SIG-M5 treated with dmso at 0.1 percent for 504 hours (cell line): ENCODE results near the gene FMNL2.
"Not testable (repeated sequence)": the region's sequence is repeated elsewhere in the genome, so short reads cannot be mapped to it uniquely, and the experiment has no call there.

ENCODE experiments used
- DNase-seq: peaks from one replicate; lab custom pipeline; 2025; ENCODE audit not compliant: unreplicated experiment; lab: John Stamatoyannopoulos, UW

Gene FMNL2

GRCh38 chr2:152372438-152372984 lies 37.5 kb downstream of the FMNL2 start:
- DNase-seq, result no peak

GRCh38 chr2:152375174-152375573 lies 40.2 kb downstream of the FMNL2 start:
- DNase-seq, result no peak

GRCh38 chr2:152376385-152376784 lies 41.4 kb downstream of the FMNL2 start:
- DNase-seq, result no peak

- DNase-seq, result no peak
Measured at GRCh38 chr2:152376968-152377367, 42.0 kb downstream of the FMNL2 start.

GRCh38 chr2:152379089-152379488 lies 44.1 kb downstream of the FMNL2 start:
- no peak for DNase-seq

- no peak for DNase-seq
Measured at GRCh38 chr2:152380261-152381055, 45.5 kb downstream of the FMNL2 start.

- DNase-seq, result no peak
Measured at GRCh38 chr2:152383702-152384101, 48.7 kb downstream of the FMNL2 start.

GRCh38 chr2:152384992-152385391 lies 50.0 kb downstream of the FMNL2 start:
- no peak for DNase-seq

GRCh38 chr2:152385650-152386049 lies 50.7 kb downstream of the FMNL2 start:
- DNase-seq, result no peak

- no peak for DNase-seq
Measured at GRCh38 chr2:152386266-152386665, 51.3 kb downstream of the FMNL2 start.

- DNase-seq, result no peak
Measured at GRCh38 chr2:152387041-152387440, 52.1 kb downstream of the FMNL2 start.

GRCh38 chr2:152388269-152388668 lies 53.3 kb downstream of the FMNL2 start:
- DNase-seq, result not testable (repeated sequence)

GRCh38 chr2:152389483-152389882 lies 54.5 kb downstream of the FMNL2 start:
- no peak for DNase-seq

- no peak for DNase-seq
Measured at GRCh38 chr2:152390837-152391236, 55.9 kb downstream of the FMNL2 start.

- no peak for DNase-seq
Measured at GRCh38 chr2:152391318-152391717, 56.3 kb downstream of the FMNL2 start.

- DNase-seq, result no peak
Measured at GRCh38 chr2:152393377-152393776, 58.4 kb downstream of the FMNL2 start.

GRCh38 chr2:152394326-152394725 lies 59.4 kb downstream of the FMNL2 start:
- DNase-seq, result no peak

- DNase-seq, result no peak
Measured at GRCh38 chr2:152395103-152395502, 60.1 kb downstream of the FMNL2 start.

- DNase-seq, result no peak
Measured at GRCh38 chr2:152395572-152395971, 60.6 kb downstream of the FMNL2 start.

- no peak for DNase-seq
Measured at GRCh38 chr2:152396051-152396511, 61.1 kb downstream of the FMNL2 start.

GRCh38 chr2:152396763-152397162 lies 61.8 kb downstream of the FMNL2 start:
- DNase-seq, result no peak

- DNase-seq, result no peak
Measured at GRCh38 chr2:152399003-152399402, 64.0 kb downstream of the FMNL2 start.
